SH-SY5Y (cell line): ENCODE data around the gene PLA2G4D.

Experiments used
- GATA2 ChIP-seq: IDR thresholded peaks from 2 replicates; pipeline ENCODE4 v1.6.1; 2011; ENCODE audit warnings: mild to moderate bottlenecking, low read depth, low read length
- GATA3 ChIP-seq: IDR thresholded peaks from 2 replicates; pipeline ENCODE4 v1.6.1; 2011; ENCODE audit warnings: low read depth, mild to moderate bottlenecking, low read length, moderate library complexity

Gene PLA2G4D, protein sequence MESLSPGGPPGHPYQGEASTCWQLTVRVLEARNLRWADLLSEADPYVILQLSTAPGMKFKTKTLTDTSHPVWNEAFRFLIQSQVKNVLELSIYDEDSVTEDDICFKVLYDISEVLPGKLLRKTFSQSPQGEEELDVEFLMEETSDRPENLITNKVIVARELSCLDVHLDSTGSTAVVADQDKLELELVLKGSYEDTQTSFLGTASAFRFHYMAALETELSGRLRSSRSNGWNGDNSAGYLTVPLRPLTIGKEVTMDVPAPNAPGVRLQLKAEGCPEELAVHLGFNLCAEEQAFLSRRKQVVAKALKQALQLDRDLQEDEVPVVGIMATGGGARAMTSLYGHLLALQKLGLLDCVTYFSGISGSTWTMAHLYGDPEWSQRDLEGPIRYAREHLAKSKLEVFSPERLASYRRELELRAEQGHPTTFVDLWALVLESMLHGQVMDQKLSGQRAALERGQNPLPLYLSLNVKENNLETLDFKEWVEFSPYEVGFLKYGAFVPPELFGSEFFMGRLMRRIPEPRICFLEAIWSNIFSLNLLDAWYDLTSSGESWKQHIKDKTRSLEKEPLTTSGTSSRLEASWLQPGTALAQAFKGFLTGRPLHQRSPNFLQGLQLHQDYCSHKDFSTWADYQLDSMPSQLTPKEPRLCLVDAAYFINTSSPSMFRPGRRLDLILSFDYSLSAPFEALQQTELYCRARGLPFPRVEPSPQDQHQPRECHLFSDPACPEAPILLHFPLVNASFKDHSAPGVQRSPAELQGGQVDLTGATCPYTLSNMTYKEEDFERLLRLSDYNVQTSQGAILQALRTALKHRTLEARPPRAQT

DNA sequence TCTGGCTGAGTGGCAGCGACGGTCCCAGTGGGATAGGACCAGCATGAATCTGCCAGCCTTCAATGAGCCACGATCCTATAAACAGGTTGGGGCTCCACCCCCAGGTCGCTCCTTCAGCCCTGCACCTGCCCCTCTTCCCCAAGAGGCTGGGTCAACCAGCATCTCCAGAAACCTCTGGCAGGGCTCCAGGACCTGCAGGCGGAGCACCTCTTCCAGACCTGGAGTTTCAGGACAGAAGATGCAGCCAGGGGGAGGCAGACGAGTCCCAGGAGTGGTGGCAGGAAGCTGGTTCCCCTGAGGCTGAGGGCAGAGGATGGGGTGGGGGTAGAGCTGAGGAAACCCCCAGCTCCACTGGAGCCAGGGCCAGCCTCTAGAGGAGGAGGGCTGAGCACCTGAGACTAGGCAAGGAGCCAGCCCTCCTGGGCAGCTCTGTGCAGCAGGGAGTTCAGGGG lies at the start of gene PLA2G4D:
TSS of gene PLA2G4D (minus strand) at position 51 of the 452 bp plus-strand sequence. CDS start 103 bp downstream, outside the sequence.
- TF ChIP-seq GATA3 (no peak), GATA2 (no peak)

DNA sequence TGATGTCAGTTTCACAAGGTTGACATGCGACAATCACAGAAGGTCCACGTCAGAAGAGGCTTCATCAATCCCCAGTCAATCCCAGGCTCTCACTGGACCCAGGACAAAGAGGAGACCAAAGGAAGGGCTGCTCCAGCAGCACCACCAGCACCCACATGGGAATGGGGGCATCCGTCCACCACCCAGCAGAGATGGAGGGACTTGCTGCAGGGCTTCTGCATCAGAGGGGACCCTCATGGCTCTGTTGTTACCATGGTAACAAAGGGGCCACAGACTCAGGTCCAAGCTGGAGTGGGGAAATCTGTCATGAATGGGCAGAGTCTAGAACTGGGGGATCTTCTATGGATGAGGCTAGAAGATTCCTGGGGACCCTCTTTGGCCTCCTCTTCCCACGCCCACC lies 49.0 kb upstream of the PLA2G4D start:
- TF ChIP-seq GATA2, result no peak
- no peak for TF ChIP-seq GATA3

DNA sequence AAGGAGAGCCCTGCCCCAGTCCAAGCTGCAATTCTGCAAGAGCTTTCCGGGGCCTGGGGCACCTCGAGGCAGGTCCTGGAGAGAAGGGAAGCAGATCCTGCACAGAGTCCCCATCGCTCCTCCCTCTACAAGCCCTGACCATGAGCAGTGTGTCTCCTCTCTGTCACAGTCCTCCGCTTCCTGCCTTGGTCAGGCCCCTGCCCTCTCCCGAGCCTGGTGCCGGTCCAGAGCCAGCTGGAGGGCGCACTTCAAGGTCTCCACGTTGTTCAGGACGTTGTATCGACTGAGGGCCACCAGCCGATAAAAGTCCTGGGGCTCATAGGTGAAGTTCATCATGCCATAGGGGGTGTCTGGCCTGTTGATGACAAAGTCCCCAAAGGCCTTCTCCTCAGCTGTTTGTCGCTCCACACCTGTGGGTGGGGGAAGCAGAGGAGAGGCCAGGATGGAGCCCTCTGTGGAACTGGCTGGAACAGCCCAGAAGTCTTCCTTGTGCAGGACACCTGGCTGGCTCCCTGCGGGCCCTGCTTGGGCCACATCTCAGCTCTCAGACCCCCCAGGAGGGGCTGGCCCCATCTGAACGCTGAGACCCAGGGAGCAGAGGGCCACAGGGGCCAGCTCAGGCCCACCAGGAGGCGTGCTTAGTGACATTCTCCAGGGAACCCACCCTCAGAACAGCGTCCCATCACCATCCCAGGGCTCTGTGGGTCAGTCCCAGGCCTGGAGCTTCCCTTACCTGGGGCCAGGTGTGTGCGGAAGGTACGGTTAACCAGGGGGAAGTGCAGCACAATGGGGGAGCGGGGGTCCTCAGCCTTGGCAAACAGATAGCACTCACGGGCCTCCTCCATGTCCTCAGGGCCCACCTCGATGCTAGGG lies 47.7 kb upstream of the PLA2G4D start:
- TF ChIP-seq GATA2, result no peak
- no peak for TF ChIP-seq GATA3

DNA sequence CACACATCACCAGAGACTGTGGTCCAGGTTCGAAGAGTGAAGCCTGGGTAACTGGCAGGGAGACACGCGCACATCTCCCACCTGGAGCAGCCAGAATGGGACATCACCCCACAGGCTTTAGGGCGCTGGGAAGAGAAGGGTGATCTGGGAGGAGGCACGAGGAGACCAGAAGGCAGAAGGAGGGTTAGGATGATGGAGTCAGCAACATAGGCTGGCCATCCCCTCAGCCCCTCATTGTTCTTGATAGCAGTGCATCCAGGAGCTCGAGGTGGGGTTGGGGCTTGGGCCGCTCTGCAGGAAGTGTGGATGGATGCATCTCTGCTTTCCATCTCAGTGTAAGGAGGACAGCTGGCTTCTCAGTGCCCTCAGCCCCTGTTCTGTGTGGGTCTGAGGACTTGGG lies 46.9 kb upstream of the PLA2G4D start:
- TF ChIP-seq GATA3 (no peak), GATA2 (no peak)

DNA sequence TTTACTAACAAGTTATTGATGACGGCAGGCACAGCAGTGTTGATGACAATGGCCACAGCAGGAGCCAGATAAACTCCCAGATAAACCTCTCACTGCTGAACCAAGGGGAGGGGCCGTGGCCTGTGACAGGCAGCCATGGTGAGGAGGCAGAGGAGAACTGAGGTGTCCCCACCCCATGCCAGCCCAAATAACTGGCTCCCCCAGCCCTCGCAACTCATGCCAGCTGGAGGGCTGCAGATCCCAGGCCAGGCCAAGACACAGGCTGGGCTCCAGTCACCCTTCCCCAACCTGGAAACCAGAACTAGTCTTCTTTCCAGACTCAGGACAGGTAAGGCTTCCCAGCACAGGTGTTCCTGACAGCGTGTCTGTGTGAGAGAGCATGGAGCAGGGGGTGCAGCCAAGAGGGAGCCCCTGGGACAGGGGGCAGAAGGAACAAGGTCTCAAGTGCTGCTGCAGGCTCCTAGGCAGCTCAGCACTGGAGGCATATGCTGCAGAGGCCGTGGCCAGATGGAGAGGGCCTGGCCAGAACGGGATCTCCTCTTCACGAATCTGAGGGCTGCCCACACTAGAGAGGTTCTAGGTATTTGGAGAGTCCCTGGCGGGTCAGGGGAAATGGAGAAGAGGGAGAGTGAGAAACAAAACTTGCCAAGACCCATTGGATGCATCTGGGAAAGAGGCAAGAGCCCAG lies 46.2 kb upstream of the PLA2G4D start:
- TF ChIP-seq GATA2 (no peak), GATA3 (no peak)

DNA sequence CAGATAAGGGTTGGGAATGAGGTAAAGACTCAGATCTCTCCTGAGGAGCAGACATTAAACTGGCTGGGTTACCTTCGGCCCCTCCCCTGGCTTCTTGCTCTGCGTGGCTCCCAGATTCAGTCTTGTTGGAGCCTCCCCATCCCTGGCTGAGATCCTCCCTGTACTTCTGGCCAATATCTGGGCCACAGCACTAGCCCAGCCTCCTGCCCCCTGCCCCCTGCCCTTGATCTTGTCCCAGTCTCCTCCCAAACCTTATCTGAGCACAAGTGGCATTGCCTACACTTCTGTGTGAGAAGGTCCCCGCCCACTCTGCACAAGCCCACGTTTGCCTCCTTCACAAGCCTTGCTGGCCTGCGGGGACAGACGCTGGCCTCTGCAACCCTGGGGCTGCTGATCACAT lies 45.2 kb upstream of the PLA2G4D start:
- TF ChIP-seq GATA3 (no peak), GATA2 (no peak)

DNA sequence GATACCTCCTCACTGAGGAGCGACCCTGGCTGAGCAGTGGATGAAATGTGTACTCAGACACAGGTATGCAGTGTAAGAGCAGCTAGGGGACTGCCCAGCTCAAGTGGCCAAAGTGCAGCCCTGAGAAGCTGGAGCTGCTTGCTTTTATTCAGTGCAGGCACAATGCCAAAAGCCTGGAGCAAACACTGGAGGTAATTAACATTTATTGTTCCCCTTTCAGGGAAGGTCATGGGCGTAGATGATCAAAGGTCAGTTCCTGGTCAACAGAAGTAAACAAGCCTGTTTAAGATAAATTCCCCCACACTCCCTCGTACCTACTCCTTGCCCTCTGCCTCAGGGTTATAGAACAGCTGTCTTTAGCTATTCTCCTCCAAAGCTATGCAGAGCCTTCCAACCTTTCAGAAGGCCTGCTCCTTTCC lies 44.6 kb upstream of the PLA2G4D start:
- TF ChIP-seq GATA2 (no peak), GATA3 (no peak)

DNA sequence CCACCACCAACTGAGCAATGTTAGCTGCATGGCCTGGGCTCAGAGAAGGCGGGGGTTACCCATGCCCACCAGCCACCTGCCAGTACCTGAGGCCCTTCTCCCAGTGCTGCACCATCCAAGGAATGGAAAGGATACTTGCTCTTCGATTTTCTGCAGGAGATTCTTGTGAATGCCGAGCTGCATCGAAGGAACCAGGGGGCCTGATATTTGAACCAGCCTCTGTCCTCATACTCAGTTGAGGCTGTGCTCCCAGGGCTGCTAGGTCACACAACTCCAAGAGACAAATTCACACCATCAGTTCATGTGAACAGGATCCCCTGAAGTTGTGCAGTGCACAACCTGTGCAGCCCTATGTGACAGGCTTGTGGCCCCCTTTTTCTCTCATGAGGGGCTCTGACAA lies 44.0 kb upstream of the PLA2G4D start:
- TF ChIP-seq GATA2 (no peak), GATA3 (no peak)

DNA sequence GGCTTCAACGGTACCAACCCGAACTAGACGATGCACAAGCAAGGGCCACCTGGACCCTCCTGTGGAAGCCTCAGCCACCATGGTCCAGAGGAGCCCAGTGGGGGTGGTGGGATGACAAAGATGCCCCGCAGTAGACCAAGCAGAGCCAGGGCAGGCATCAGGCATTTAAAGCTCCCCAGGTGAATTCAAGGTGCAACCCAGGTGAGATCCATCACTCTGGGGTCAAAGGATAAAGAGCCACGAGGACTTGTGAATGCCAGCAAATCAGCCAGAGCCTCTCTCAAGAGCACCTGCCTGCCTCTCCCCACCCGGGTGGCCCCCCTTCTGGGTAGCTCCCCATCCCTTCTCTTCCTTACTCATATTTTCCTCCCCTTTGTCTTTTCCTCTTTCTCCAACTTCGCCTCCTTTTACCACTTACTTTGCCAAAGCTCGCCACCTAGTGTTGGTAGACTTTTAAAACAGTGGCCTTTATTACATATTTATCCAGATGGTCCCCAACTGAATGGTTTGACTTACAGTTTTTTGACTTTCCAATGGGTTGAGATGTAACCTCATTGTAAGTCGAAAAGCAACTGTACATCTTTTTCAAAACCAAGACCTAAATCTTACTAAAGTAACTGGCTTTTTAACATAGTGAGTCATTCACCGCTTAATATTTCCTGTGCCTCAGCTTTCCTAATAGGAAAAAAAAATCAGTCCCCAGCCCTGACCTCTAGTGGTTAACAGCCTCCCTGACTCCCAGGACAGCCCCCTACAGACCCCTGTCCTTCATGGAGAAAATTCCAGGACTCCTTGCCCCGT lies 43.3 kb upstream of the PLA2G4D start:
- TF ChIP-seq GATA2 (no peak), GATA3 (no peak)

DNA sequence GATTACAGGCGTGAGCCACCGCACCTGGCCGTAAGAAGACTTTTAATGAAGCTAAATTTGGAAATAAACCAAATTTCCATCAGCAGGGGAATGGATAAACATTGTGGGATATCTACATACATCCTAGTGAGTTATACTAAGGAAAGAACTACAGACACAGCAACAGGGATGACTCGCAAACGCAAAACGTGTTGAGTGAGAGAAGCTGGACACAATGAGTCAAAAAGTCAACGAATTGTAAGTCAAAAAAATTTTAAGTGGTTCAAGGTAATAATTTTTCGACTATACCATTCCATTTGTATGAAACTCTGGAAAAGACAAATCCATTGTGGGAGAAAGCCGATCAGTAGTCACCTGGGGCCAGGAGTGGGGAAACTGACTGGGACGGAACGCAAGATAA lies 42.2 kb upstream of the PLA2G4D start:
- TF ChIP-seq GATA2, result no peak
- TF ChIP-seq GATA3, result no peak

DNA sequence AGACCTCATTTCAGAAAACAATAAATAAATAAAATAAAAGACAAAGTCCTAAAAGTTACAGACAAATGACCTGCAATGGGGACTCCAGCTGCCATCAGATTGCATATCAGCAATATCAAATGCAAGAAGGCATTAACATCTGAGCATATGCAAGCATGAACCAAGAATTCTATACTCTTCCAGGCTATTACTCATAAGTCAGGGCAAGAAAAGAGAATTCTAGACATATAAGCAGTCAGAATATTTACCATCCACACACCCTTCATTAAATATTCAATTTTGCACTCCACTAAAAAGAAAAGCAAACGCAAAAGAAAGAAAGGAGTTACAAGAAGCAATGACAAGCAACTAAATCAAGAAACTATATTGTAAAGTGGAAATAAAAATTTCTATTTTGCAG lies 41.0 kb upstream of the PLA2G4D start:
- TF ChIP-seq GATA2 (no peak), GATA3 (no peak)

DNA sequence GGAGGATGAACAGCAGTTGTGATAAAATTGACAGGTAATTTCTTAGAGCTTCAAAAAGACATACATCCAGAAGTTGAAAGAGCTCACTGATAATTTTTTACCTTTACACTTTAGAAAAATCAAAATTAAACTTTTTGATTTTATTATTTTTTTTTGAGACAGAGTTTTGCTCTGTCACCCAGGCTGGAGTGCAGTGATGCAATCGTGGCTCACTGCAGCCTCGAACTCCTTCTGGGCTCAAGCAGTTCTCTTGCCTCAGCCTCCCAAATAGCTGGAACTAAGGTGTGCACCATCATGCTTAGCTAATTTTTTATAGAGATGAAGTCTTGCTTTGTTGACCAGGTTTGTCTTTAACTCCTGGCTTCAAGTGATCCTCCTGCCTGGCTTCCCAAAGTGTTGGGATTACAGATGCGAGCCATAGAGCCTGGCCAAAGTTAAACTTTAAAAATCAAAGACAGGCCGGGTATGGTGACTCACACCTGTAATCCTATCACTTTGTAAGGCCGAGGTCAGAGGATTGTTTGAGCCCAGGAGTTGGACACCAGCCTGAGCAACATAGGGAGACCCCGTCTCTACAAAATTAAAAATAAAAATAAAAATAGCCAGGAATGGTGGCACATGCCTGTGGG lies 40.4 kb upstream of the PLA2G4D start:
- TF ChIP-seq GATA3, result no peak
- no peak for TF ChIP-seq GATA2
